Measurements from ENCODE around the gene DTX1. TPM values are rescaled to one million over a fixed set of nuclear protein-coding genes. Genes with fewer than 3 reads are reported as not detected.
"Not testable (repeated sequence)": the region's sequence is repeated elsewhere in the genome, so short reads cannot be mapped to it uniquely, and the experiment has no call there.

DTX1 gene
- total RNA-seq, 1 experiment from 2014 or later, result 2.5 TPM

- DNase-seq, result peak; percentile 33
- Histone ChIP-seq H3K36me3 (replicated peaks; ENCODE audit: control insufficient read depth, insufficient read depth, low read length) (no peaks in the 10 kb centered on the region), H3K4me3 (ENCODE audit: insufficient read depth, low read depth, low read length) (no peak overlapping the region), H3K27me3 (ENCODE audit: control insufficient read depth, insufficient read depth, low read length) (peaks cover 10% of the 10 kb centered on the region)
These were observed 77.5 kb downstream of the DTX1 start for GRCh38 chr12:113134071-113134470.

GRCh38 chr12:113134521-113134951 is 78.0 kb downstream of the DTX1 start:
- Histone ChIP-seq H3K36me3 (replicated peaks; ENCODE audit: control insufficient read depth, insufficient read depth, low read length) (no peaks in the 10 kb centered on the region), H3K4me3 (ENCODE audit: insufficient read depth, low read depth, low read length) (peak overlapping the region; percentile 67), H3K27me3 (ENCODE audit: control insufficient read depth, insufficient read depth, low read length) (peaks cover 10% of the 10 kb centered on the region)
- DNase-seq, result peak; percentile 60

GRCh38 chr12:113135178-113136127 is 78.9 kb downstream of the DTX1 start, which contains the start of gene RASAL1:
Gene RASAL1 (minus strand): TSS chr12:113135761. CDS start chr12:113135462, 299 bp downstream.
- H3K4me3 ChIP-seq (ENCODE audit: insufficient read depth, low read depth, low read length), result peak within 1 kb of the TSS; percentile 67

DNA sequence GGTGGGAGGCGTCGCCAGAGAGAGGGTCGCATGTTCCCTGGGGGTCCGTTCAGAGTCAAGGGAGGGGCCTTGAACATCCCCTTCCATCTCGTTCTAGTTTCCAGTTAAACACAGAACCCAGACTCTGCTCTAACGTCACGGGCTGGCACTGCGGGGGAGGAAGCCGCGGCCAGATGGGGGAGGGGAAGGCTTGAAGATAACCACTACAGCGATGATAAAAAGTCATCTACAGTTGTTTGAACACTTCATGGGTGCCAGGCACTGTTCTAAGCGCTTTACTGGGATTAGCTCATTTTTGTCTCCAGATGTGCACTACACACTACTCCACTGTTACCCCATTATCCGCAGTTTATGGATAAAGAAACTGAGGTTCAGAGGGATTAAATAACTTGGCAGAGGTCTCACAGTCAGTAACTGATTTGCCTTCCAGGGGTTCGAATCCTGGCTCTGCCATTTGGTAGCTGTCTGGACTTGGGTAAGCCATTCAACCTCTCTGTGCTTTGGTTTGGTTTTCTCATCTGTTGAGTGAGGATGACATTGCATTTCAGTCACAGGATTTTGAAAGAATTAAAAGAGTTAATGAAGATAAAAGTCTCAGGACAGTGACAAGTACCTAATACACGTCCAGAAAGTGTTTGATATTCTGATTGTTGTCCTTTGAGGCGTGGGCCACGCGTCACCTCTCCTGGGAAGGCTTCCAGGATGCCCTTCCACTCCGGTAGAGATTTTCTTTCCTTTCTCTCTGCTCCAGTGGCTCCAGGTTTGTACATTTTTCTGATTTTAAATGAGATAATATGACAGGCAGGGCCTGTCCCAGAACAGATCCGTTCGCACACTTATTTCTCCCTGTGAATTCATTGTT is 79.8 kb downstream of the DTX1 start:
- peak; percentile 80 for DNase-seq
- H3K4me3 ChIP-seq (ENCODE audit: insufficient read depth, low read depth, low read length), result peak overlapping the region; percentile 43

More at GRCh38 chr12:113135178-113136127, 78.9 kb downstream of the DTX1 start, which contains the start of gene RASAL1:
- no peaks in the 10 kb centered on the region for H3K36me3 ChIP-seq (replicated peaks; ENCODE audit: control insufficient read depth, insufficient read depth, low read length)
- DNase-seq, result peak; percentile 100
- peaks cover 10% of the 10 kb centered on the region for H3K27me3 ChIP-seq (ENCODE audit: control insufficient read depth, insufficient read depth, low read length)

DNA sequence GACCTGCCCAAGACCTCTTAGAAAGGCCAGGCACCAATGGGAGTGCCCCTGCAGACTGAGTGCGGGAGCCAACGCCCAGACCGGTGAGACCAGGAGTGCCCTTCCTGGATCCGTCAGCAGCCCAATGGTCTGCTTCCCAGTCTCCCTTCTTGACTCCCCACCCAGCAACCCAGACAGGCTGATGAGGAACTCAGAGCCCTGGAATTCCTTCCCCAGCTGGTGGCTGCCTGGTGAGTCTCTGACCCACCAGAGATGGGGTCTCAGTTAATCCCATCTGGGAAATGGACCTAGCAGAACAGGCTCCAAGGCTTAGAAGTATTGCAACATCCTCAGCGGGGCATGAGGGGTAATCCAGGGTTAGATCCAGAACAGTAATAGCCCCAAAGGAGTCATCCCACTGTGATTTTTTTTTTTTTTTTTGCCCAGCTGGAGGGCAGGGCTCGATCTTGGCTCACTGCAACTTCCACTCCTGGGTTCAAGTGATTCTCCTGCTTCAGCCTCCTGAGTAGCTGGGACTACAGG is 80.5 kb downstream of the DTX1 start:
- no peaks in the 10 kb centered on the region for H3K36me3 ChIP-seq (replicated peaks; ENCODE audit: control insufficient read depth, insufficient read depth, low read length)
- peak; percentile 38 for DNase-seq
- peaks cover 10% of the 10 kb centered on the region for H3K27me3 ChIP-seq (ENCODE audit: control insufficient read depth, insufficient read depth, low read length)
- H3K4me3 ChIP-seq (ENCODE audit: insufficient read depth, low read depth, low read length), result no peak overlapping the region

More for the DNA sequence above, 79.8 kb downstream of the DTX1 start:
- Histone ChIP-seq H3K27me3 (ENCODE audit: control insufficient read depth, insufficient read depth, low read length) (peaks cover 10% of the 10 kb centered on the region), H3K36me3 (replicated peaks; ENCODE audit: control insufficient read depth, insufficient read depth, low read length) (no peaks in the 10 kb centered on the region)

DNA sequence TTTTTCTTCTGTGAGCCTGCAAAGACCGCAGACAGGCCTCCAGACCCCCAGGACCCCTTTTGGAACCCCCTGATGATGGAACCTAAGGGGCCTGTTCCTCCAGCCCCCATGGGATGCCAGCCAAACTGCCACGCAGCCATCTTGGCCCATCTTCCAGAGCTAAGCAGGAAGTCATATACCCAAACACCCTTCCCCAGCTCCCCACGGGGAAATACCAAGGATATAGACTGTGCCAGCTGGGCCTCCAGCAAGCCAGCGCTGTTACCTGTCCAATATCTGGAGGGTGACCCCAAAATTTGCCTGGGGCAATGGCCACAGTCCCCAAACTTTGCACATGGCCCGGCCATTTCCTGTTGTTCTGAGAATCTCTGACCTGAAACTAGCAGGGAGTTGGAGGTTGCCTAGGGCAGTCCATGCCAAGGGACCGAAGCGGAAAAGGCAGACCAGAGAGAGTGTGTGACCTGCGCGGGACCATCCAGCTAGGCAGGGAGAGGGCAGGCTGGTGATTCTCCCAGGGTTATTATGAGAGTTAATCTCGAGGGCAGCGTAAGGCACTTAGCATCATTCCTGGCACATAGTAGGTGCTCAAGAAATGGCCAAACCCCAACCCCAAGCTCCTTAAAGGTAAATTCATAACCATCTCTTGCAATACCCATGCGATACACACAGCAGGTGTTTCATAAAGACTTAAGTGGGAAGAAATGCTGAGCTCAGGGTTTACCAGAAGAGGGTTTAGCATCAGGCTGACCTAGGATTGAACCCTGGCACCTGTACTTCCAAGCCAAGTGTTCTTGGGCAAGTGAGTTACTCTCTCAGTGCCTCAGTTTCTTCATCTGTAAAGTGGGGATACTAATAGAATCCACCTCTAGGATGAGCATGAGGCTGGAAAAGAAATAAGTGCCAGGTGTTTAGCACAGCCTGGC is 81.6 kb downstream of the DTX1 start:
- Histone ChIP-seq H3K27me3 (ENCODE audit: control insufficient read depth, insufficient read depth, low read length) (peaks cover 10% of the 10 kb centered on the region), H3K36me3 (replicated peaks; ENCODE audit: control insufficient read depth, insufficient read depth, low read length) (no peaks in the 10 kb centered on the region), H3K4me3 (ENCODE audit: insufficient read depth, low read depth, low read length) (no peak overlapping the region)
- peak; percentile 25 for DNase-seq

GRCh38 chr12:113138826-113139225 is 82.3 kb downstream of the DTX1 start:
- Histone ChIP-seq H3K27me3 (ENCODE audit: control insufficient read depth, insufficient read depth, low read length) (peaks cover 10% of the 10 kb centered on the region), H3K4me3 (ENCODE audit: insufficient read depth, low read depth, low read length) (no peak overlapping the region), H3K36me3 (replicated peaks; ENCODE audit: control insufficient read depth, insufficient read depth, low read length) (no peaks in the 10 kb centered on the region)
- DNase-seq, result peak; percentile 24

DNA sequence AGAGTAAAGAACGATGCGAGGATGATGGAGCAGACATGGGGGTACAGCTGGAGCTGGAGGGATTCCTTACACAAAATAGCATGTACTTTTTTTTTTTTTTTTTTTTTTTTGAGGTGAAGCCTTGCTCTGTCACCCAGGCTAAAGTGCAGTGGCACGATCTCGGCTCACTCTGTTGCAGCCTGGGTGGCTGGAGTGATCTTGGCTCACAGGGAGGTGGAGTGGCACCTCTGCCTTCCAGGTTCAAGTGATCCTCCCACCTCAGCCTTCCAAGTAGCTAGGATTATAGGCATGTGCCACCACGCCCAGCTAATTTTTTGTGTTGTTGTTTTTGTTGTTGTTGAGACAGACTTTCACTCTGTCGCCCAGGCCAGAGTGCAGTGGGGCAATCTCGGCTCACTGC is 84.2 kb downstream of the DTX1 start:
- Histone ChIP-seq H3K36me3 (replicated peaks; ENCODE audit: control insufficient read depth, insufficient read depth, low read length) (no peaks in the 10 kb centered on the region), H3K27me3 (ENCODE audit: control insufficient read depth, insufficient read depth, low read length) (peaks cover 1% of the 10 kb centered on the region; the same call in 1 of the 2 replicates), H3K4me3 (ENCODE audit: insufficient read depth, low read depth, low read length) (no peak overlapping the region)
- no peak for DNase-seq

DNA sequence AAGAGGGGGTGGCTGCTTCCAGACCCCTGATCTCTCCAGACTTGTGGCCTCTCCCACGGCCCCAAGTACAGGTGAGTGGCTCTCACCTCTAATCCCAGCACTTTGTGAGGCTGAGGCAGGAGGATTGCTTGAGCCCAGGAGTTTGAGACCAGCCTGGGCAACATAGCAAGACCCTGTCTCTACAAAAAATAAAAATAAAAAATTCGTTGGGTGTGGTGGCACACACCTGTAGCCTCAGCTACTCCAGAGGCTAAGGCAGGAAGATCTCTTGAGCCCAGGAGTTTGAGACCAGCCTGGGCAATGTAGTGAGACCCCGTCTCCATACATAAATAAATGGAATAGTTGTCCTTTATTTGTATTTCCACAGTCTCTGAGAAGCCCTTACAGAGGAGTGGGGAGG is 85.2 kb downstream of the DTX1 start:
- not testable (repeated sequence) for H3K27me3 ChIP-seq (ENCODE audit: control insufficient read depth, insufficient read depth, low read length); H3K36me3 ChIP-seq (replicated peaks; ENCODE audit: control insufficient read depth, insufficient read depth, low read length); H3K4me3 ChIP-seq (ENCODE audit: insufficient read depth, low read depth, low read length); DNase-seq

- Histone ChIP-seq H3K36me3 (replicated peaks; ENCODE audit: control insufficient read depth, insufficient read depth, low read length) (no peaks in the 10 kb centered on the region), H3K4me3 (ENCODE audit: insufficient read depth, low read depth, low read length) (no peak overlapping the region), H3K27me3 (ENCODE audit: control insufficient read depth, insufficient read depth, low read length) (no peaks in the 10 kb centered on the region)
- peak; percentile 24 for DNase-seq
These were observed 85.8 kb downstream of the DTX1 start for GRCh38 chr12:113142173-113142885.

DNA sequence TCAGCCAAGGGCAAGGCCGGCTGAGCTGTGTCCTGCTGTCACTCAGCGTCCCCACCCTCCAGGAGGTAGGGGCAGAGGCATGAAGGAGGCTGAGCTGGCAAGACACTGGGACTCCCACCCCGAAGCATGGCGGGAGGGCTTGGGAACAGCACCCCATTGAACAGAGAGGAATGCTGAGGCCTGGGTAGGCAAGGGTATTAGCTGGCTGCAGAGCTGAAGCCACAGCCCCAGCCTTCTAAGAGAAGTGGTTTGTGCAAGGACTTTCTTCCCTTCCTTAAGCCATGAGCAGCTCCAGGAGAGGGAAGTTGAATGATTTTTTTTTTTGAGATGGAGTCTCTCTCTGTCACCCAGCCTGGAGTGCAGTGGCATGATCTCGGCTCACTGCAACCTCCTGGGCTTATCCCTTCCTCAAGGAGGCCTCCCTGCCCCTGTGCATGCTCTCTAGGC is 86.4 kb downstream of the DTX1 start:
- H3K27me3 ChIP-seq (ENCODE audit: control insufficient read depth, insufficient read depth, low read length), result no peaks in the 10 kb centered on the region
- H3K4me3 ChIP-seq (ENCODE audit: insufficient read depth, low read depth, low read length), result no peak overlapping the region
- no peaks in the 10 kb centered on the region for H3K36me3 ChIP-seq (replicated peaks; ENCODE audit: control insufficient read depth, insufficient read depth, low read length)
- no peak for DNase-seq

DNA sequence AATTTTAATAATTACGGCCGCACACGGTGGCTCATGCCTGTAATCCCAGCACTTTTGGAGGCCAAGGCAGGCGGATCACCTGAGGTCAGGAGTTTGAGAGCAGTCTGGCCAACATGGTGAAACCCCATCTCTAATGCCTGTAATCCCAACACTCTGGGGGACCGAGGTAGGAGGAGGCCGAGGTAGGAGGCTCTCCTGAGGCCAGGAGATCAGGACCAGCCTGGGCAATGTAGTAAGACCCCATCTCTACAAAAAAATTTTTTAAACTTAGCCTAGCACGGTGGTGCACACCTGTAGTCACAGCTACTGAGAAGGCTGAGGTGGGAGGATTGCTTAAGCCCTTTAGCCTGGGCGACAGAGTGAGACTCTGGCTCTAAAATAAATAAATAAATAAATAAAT is 87.4 kb downstream of the DTX1 start:
- no peaks in the 10 kb centered on the region for H3K36me3 ChIP-seq (replicated peaks; ENCODE audit: control insufficient read depth, insufficient read depth, low read length)
- H3K27me3 ChIP-seq (ENCODE audit: control insufficient read depth, insufficient read depth, low read length), result no peaks in the 10 kb centered on the region
- DNase-seq, result no peak
- H3K4me3 ChIP-seq (ENCODE audit: insufficient read depth, low read depth, low read length), result no peak overlapping the region

GRCh38 chr12:113144806-113145205 is 88.3 kb downstream of the DTX1 start:
- DNase-seq, result no peak
- H3K27me3 ChIP-seq (ENCODE audit: control insufficient read depth, insufficient read depth, low read length), result no peaks in the 10 kb centered on the region
- H3K36me3 ChIP-seq (replicated peaks; ENCODE audit: control insufficient read depth, insufficient read depth, low read length), result no peaks in the 10 kb centered on the region
- no peak overlapping the region for H3K4me3 ChIP-seq (ENCODE audit: insufficient read depth, low read depth, low read length)

All from H7 (cell line).